ENCODE measurements around the gene RFT1. TPM values are rescaled to one million over a fixed set of nuclear protein-coding genes. Genes with fewer than 3 reads are reported as not detected.

Gene RFT1
- total RNA-seq, 2 donors from 2014 or later: 29.3 to 35.2 TPM

- Histone ChIP-seq H3K27ac (ENCODE audit: low read depth, low read length) (no peak overlapping the region), H3K36me3 (ENCODE audit: control insufficient read depth, insufficient read depth, low read length) (peaks cover 12% of the 10 kb centered on the region), H3K4me1 (ENCODE audit: control insufficient read depth, insufficient read depth, low read length) (no peaks in the 10 kb centered on the region), H3K9ac (ENCODE audit: extremely low read depth, low read length, poor library complexity, severe bottlenecking) (no peak overlapping the region), H3K27me3 (ENCODE audit: control insufficient read depth, insufficient read depth, low read length, poor library complexity, severe bottlenecking) (no peaks in the 10 kb centered on the region), H3K9me3 (ENCODE audit: control insufficient read depth, low read length) (no peaks in the 10 kb centered on the region), H3K4me3 (ENCODE audit: low read length) (no peak overlapping the region)
- Mint-ChIP-seq H3K36me3 (ENCODE audit: low read depth) (peaks cover 26% of the 10 kb centered on the region), H3K27ac (no peak overlapping the region), H3K4me3 (no peak overlapping the region), H3K9me3 (no peaks in the 10 kb centered on the region), H3K27me3 (ENCODE audit: insufficient read depth) (no peaks in the 10 kb centered on the region), H3K4me1 (no peaks in the 10 kb centered on the region)
- DNase-seq: no peak
- 97 to 100% methylated on average over 1 to 5 of the region's 5 CpGs for whole genome bisulfite sequencing, 2 experiments (ENCODE audit: insufficient coverage in 1 of 2, insufficient read length in 1 of 2)
- no peak for TF ChIP-seq CTCF (conservative IDR thresholded peaks at IDR 0.05)
Observed at GRCh38 chr3:53091011-53091410, 39.2 kb downstream of the RFT1 start.

- Mint-ChIP-seq H3K36me3 (ENCODE audit: low read depth) (peaks cover 26% of the 10 kb centered on the region), H3K4me3 (no peak overlapping the region), H3K9me3 (no peaks in the 10 kb centered on the region), H3K27me3 (ENCODE audit: insufficient read depth) (no peaks in the 10 kb centered on the region), H3K27ac (peak overlapping the region; percentile 30), H3K4me1 (peaks cover under 1% of the 10 kb centered on the region)
- no peak for DNase-seq
- no peak for TF ChIP-seq CTCF (conservative IDR thresholded peaks at IDR 0.05)
- Histone ChIP-seq H3K27me3 (ENCODE audit: control insufficient read depth, insufficient read depth, low read length, poor library complexity, severe bottlenecking) (no peaks in the 10 kb centered on the region), H3K4me3 (ENCODE audit: low read length) (no peak overlapping the region), H3K36me3 (ENCODE audit: control insufficient read depth, insufficient read depth, low read length) (peaks cover 12% of the 10 kb centered on the region), H3K4me1 (ENCODE audit: control insufficient read depth, insufficient read depth, low read length) (no peaks in the 10 kb centered on the region), H3K9ac (ENCODE audit: extremely low read depth, low read length, poor library complexity, severe bottlenecking) (no peak overlapping the region), H3K9me3 (ENCODE audit: control insufficient read depth, low read length) (no peaks in the 10 kb centered on the region), H3K27ac (ENCODE audit: low read depth, low read length) (no peak overlapping the region)
- WGBS, 2 experiments (ENCODE audit: insufficient coverage in 1 of 2, insufficient read length in 1 of 2): 90 to 92% methylated on average over 6 of the region's 6 CpGs
Observed at GRCh38 chr3:53089511-53089910, 40.7 kb downstream of the RFT1 start.

- 84 to 88% methylated on average over 6 to 10 of the region's 10 CpGs for WGBS, 2 experiments (ENCODE audit: insufficient coverage in 1 of 2, insufficient read length in 1 of 2)
- Mint-ChIP-seq H3K4me3 (no peak overlapping the region), H3K27me3 (ENCODE audit: insufficient read depth) (no peaks in the 10 kb centered on the region), H3K4me1 (peaks cover 3% of the 10 kb centered on the region), H3K27ac (no peak overlapping the region), H3K9me3 (no peaks in the 10 kb centered on the region), H3K36me3 (ENCODE audit: low read depth) (peaks cover 11% of the 10 kb centered on the region)
- no peak for TF ChIP-seq CTCF (conservative IDR thresholded peaks at IDR 0.05)
- Histone ChIP-seq H3K36me3 (ENCODE audit: control insufficient read depth, insufficient read depth, low read length) (peaks cover 8% of the 10 kb centered on the region), H3K27ac (ENCODE audit: low read depth, low read length) (no peak overlapping the region), H3K9ac (ENCODE audit: extremely low read depth, low read length, poor library complexity, severe bottlenecking) (no peak overlapping the region), H3K4me1 (ENCODE audit: control insufficient read depth, insufficient read depth, low read length) (no peaks in the 10 kb centered on the region), H3K4me3 (ENCODE audit: low read length) (no peak overlapping the region), H3K27me3 (ENCODE audit: control insufficient read depth, insufficient read depth, low read length, poor library complexity, severe bottlenecking) (no peaks in the 10 kb centered on the region), H3K9me3 (ENCODE audit: control insufficient read depth, low read length) (no peaks in the 10 kb centered on the region)
- DNase-seq: no peak
Observed at GRCh38 chr3:53085476-53085875, 44.8 kb downstream of the RFT1 start.
